H1 (cell line): Measurements from ENCODE around the gene PRRX2. TPM values are rescaled to one million over a fixed set of nuclear protein-coding genes. Genes with fewer than 3 reads are reported as not detected.

Experiments used
- BCL11A ChIP-seq, 2 experiments: IDR thresholded peaks; one replicate each; pipeline ENCODE4 v1.6.1; 2011; ENCODE audit warnings: low read depth in 2 of 2, low read length in 2 of 2, mild to moderate bottlenecking in 2 of 2
- NANOG ChIP-seq: IDR thresholded peaks from 2 replicates; pipeline ENCODE4 v1.6.1; 2011; ENCODE audit warnings: low read length, low read depth, mild to moderate bottlenecking, inconsistent platforms; ENCODE audit not compliant: insufficient read depth, poor library complexity, severe bottlenecking
- TBP ChIP-seq: IDR thresholded peaks from 2 replicates; pipeline ENCODE4 v1.6.1; 2011; ENCODE audit warnings: low read depth, low read length, improper control_type of control experiment
- polyA plus RNA-seq, 7 experiments: library from polyadenylated mRNA; depleted of rRNA in 3 of 7; stranded (reverse) in 5 of 7; unstranded in 2 of 7; fragments of >200 nt in 5 of 7; fragments of 200-250 nt in 2 of 7; gene quantifications; 1 replicate in 5 of 7; 2 replicates in 1 of 7; 4 replicates in 1 of 7; pipeline versions ENCODE4 v1.2.1 to v1.2.3, GENCODE V29; 2011 to 2013; ENCODE audit warnings: missing spikeins in 2 of 7, mixed read lengths in 2 of 7
- total RNA-seq: library from RNA; stranded (reverse); fragmentation: NEBNext Ultra II Directional; extraction: Animal tissue kit (Norgen Biotek cat#: 25700); gene quantifications from 2 replicates; pipeline ENCODE4 v1.2.1, GENCODE V29; 2021

The PRRX2 gene
- total and polyA plus RNA-seq, 2 of the 8 experiments (the other 6 are each of a cell fraction or from before 2014, with no cell fraction given), result 5.8 to 9.2 TPM

DNA sequence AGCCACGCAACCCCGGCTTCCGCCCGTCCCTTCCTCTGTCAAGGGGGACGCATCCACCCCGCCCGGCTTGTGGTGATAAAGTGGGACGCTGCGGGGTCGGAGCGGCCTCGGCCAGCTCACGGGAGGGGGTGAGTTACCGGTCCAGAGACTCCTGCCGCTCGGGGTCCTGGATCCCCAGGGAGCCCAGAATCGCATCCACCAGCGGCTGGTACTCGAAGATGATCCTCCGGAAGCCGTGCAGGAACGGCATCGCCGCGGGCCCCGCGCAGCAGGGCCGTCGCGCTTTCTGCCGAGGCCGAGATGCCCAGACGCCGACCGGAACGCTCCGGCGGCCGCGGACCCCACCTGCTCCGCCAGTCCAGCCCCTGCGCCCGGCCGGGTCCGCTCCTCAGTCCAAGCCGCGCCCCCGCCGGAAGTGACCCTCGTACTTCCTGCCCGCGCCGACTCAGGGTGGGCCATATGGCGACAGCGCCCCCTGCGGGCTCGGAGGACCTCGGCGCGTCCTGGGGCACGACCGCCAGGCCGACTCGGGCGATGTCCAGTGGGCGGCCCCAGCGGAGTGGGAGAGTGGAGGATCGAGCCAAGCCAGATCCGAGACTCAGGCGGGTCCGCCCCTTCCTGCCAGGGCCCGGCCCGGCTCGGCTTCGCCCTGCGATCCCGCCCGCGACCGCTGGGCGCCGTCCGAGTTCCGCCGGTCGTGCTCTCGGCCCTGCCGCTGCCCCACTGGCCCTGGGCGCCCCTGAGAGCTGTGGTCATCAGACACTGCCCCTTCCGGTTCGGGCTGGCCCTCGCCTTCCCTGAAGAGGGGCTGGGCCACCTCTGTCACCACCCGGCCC lies 23.5 kb upstream of the PRRX2 start, which contains the start of gene ASB6 (continued):
- no peak for TF ChIP-seq NANOG
- TF ChIP-seq BCL11A (IDR thresholded peaks at IDR 0.05; ENCODE audit: low read depth in 2 of 2, low read length in 2 of 2), result no peak
- peak; percentile 66; the same call in 1 of the 2 replicates for TF ChIP-seq TBP
